ENCODE data around the gene MAN2B2. TPM values are rescaled to one million over a fixed set of nuclear protein-coding genes. Genes with fewer than 3 reads are reported as not detected.
"Not testable (repeated sequence)": the region's sequence is repeated elsewhere in the genome, so short reads cannot be mapped to it uniquely, and the experiment has no call there.

The MAN2B2 gene
- total RNA-seq, 1 experiment from 2014 or later = 27.8 TPM

- no peak overlapping the region for H2AFZ ChIP-seq
- no peak overlapping the region for H3K27ac ChIP-seq
- H3K9me2 ChIP-seq (ENCODE audit: insufficient read depth) = no peaks in the 10 kb centered on the region
- POLR2A ChIA-PET (ENCODE audit: unreplicated experiment) = no interaction called here
- DNase-seq = no peak
- intact Hi-C loops (cut with micrococcal nuclease; ENCODE audit: unreplicated experiment) = loop anchor here (5.0 kb wide), 1 partner anchor 124 kb away; no protein-coding TSS in a partner anchor
- CTCF ChIA-PET = interaction anchor here (0.5 kb wide), 1 partner anchor 228 kb away, joined by 8 read pairs; no protein-coding TSS in a partner anchor
- no peaks in the 10 kb centered on the region for H3K27me3 ChIP-seq (ENCODE audit: insufficient read depth, low read depth)
- no peak overlapping the region for H3K4me2 ChIP-seq
- H3K9me3 ChIP-seq (ENCODE audit: insufficient read depth, low read depth) = no peaks in the 10 kb centered on the region
- BruUV-seq (replicated peaks) = no TSS peak
- H4K20me1 ChIP-seq (ENCODE audit: insufficient read depth) = peaks cover 16% of the 10 kb centered on the region
- peaks cover 30% of the 10 kb centered on the region for H3K4me1 ChIP-seq (replicated peaks; ENCODE audit: insufficient read depth)
- TF ChIP-seq CTCF (conservative IDR thresholded peaks at IDR 0.05) (no peak), EZH2 (IDR thresholded peaks at IDR 0.05; ENCODE audit: low read depth) (no peak)
- H3K4me3 ChIP-seq = no peak overlapping the region
- H3K36me3 ChIP-seq (ENCODE audit: low read depth) = peaks cover 11% of the 10 kb centered on the region; the same call in 1 of the 2 replicates
- peaks cover 25% of the 10 kb centered on the region for H3K79me2 ChIP-seq (ENCODE audit: low read depth)
- peaks cover 32% of the 10 kb centered on the region for H3F3A ChIP-seq (ENCODE audit: insufficient read depth, low read depth)
Observed at GRCh38 chr4:6671648-6672047, 96.7 kb downstream of the MAN2B2 start.

- POLR2A ChIA-PET (ENCODE audit: unreplicated experiment) = no interaction called here
- Histone ChIP-seq H3K9me3 (ENCODE audit: insufficient read depth, low read depth) (no peaks in the 10 kb centered on the region), H3K36me3 (ENCODE audit: low read depth) (peaks cover 11% of the 10 kb centered on the region; the same call in 1 of the 2 replicates), H3K4me1 (replicated peaks; ENCODE audit: insufficient read depth) (peaks cover 33% of the 10 kb centered on the region), H3K9me2 (ENCODE audit: insufficient read depth) (no peaks in the 10 kb centered on the region), H4K20me1 (ENCODE audit: insufficient read depth) (peaks cover 21% of the 10 kb centered on the region), H3K27me3 (ENCODE audit: insufficient read depth, low read depth) (no peaks in the 10 kb centered on the region), H3F3A (ENCODE audit: insufficient read depth, low read depth) (peaks cover 32% of the 10 kb centered on the region), H3K27ac (no peak overlapping the region), H2AFZ (no peak overlapping the region), H3K4me3 (no peak overlapping the region), H3K4me2 (no peak overlapping the region), H3K79me2 (ENCODE audit: low read depth) (peaks cover 29% of the 10 kb centered on the region)
- CTCF ChIA-PET = no interaction called here
- no TSS peak for BruUV-seq (replicated peaks)
- TF ChIP-seq CTCF (conservative IDR thresholded peaks at IDR 0.05) = no peak
- TF ChIP-seq EZH2 (IDR thresholded peaks at IDR 0.05; ENCODE audit: low read depth) = no peak
- no peak for DNase-seq
- intact Hi-C loops (cut with micrococcal nuclease; ENCODE audit: unreplicated experiment) = loop anchor here (5.0 kb wide), 1 partner anchor 125 kb away; no protein-coding TSS in a partner anchor
Observed at GRCh38 chr4:6672131-6672530, 97.1 kb downstream of the MAN2B2 start.

- H4K20me1 ChIP-seq (ENCODE audit: insufficient read depth) = peaks cover 23% of the 10 kb centered on the region
- H3K9me2 ChIP-seq (ENCODE audit: insufficient read depth); H2AFZ ChIP-seq; H3K27me3 ChIP-seq (ENCODE audit: insufficient read depth, low read depth); H3K4me3 ChIP-seq; BruUV-seq (replicated peaks); DNase-seq; H3K27ac ChIP-seq; H3K9me3 ChIP-seq (ENCODE audit: insufficient read depth, low read depth): not testable (repeated sequence)
- H3K79me2 ChIP-seq (ENCODE audit: low read depth) = peaks cover 32% of the 10 kb centered on the region
- peaks cover 11% of the 10 kb centered on the region; the same call in 1 of the 2 replicates for H3K36me3 ChIP-seq (ENCODE audit: low read depth)
- H3K4me1 ChIP-seq (replicated peaks; ENCODE audit: insufficient read depth) = peaks cover 33% of the 10 kb centered on the region
- ChIA-PET CTCF (interaction anchor here (0.6 kb wide), 3 partner anchors 17 to 411 kb away, joined by 4 to 5 read pairs (median 4); no protein-coding TSS in a partner anchor), POLR2A (ENCODE audit: unreplicated experiment) (interaction anchor here (0.6 to 1.7 kb wide), 7 partner anchors 20 to 1199 kb away, joined by 3 to 28 read pairs (median 8); partner anchors contain the start of gene MRFAP1L1)
- peak overlapping the region; percentile 97; the same call in 1 of the 2 replicates for H3K4me2 ChIP-seq
- H3F3A ChIP-seq (ENCODE audit: insufficient read depth, low read depth) = peaks cover 27% of the 10 kb centered on the region
- intact Hi-C loops (cut with micrococcal nuclease; ENCODE audit: unreplicated experiment) = loop anchor here (5.0 kb wide), 1 partner anchor 125 kb away; no protein-coding TSS in a partner anchor
Observed at GRCh38 chr4:6672541-6673190, 97.7 kb downstream of the MAN2B2 start.

Other genes with a start within 250 kb of the MAN2B2 start
- gene PPP2R2C, start 102.6 kb upstream of the MAN2B2 start, total RNA-seq (2021) = 32.9 and 40.9 TPM in 2 replicates
- gene MRFAP1, start 65.5 kb downstream of the MAN2B2 start, total RNA-seq (2021) = 278 and 291 TPM in 2 replicates
- gene S100P, start 118.7 kb downstream of the MAN2B2 start, total RNA-seq (2021) = 480 and 837 TPM in 2 replicates
- gene MRFAP1L1, start 134.7 kb downstream of the MAN2B2 start, total RNA-seq (2021) = 51.4 and 52.1 TPM in 2 replicates
- gene BLOC1S4, start 141.0 kb downstream of the MAN2B2 start, total RNA-seq (2021) = 11.7 and 13.9 TPM in 2 replicates
- gene KIAA0232, start 207.5 kb downstream of the MAN2B2 start, total RNA-seq (2021) = 21.5 and 24.7 TPM in 2 replicates

Measured in PC-9 (cell line).